PC-3 (cell line): ENCODE results near the gene MARF1. TPM values are rescaled to one million over a fixed set of nuclear protein-coding genes. Genes with fewer than 3 reads are reported as not detected.

Experiments
- ATAC-seq: fragments of 200-7000 bp; cut with Tn5 transposase; 2 replicates; pipeline ENCODE4 v1.9.1; 2020; ENCODE audit warnings: mild to moderate bottlenecking, moderate library complexity
- BruUV-seq: library from RNA; stranded (reverse); fragments of 400-500 nt; replicated peaks from 2 replicates; lab custom pipeline; 2021; lab: Mats Ljungman, UMichigan
- CTCF ChIA-PET: fragments of 300-600 bp; sonication (Branson Sonifier 250); formaldehyde crosslinking; loops from one replicate; lab custom pipeline; 2022; ENCODE audit warnings: antibody characterized with exemption; lab: Charles Lee
- POLR2A ChIA-PET: fragments of 300-600 bp; sonication (Branson Sonifier 250); formaldehyde crosslinking; loops from one replicate; lab custom pipeline; 2022; ENCODE audit warnings: antibody characterized with exemption; ENCODE audit not compliant: unreplicated experiment; lab: Charles Lee
- DNase-seq: peaks from one replicate; pipeline ENCODE4 v3.0.0-alpha.2; 2015
- H2AFZ ChIP-seq: fragments of 300-600 bp; sonication (generic); 2 replicates; pipeline ENCODE4 v1.6.0; 2016; ENCODE audit warnings: antibody characterized with exemption, low read length
- H3F3A ChIP-seq: fragments of 300-600 bp; sonication (generic); one replicate; pipeline ENCODE4 v1.6.0; 2017; ENCODE audit warnings: antibody characterized with exemption, low read length, control low read depth, mild to moderate bottlenecking; ENCODE audit not compliant: unreplicated experiment
- H3K27ac ChIP-seq: fragments of 300-600 bp; sonication (generic); 2 replicates; pipeline ENCODE4 v1.5.1; 2016; ENCODE audit warnings: mild to moderate bottlenecking, low read length
- H3K27me3 ChIP-seq: fragments of 300-600 bp; sonication (generic); 2 replicates; pipeline ENCODE4 v1.6.1; 2016; ENCODE audit warnings: low read length, mixed read lengths
- H3K36me3 ChIP-seq: fragments of 300-600 bp; sonication (generic); 2 replicates; pipeline ENCODE4 v1.6.1; 2016; ENCODE audit warnings: low read depth, mixed run types, low read length, mixed read lengths
- H3K4me1 ChIP-seq: fragments of 300-600 bp; sonication (generic); 2 replicates; pipeline ENCODE4 v1.5.1; 2016; ENCODE audit warnings: low read length; ENCODE audit not compliant: insufficient read depth
- H3K4me2 ChIP-seq: fragments of 300-600 bp; sonication (generic); 2 replicates; pipeline ENCODE4 v1.6.0; 2016; ENCODE audit warnings: low read length
- H3K4me3 ChIP-seq: fragments of 300-600 bp; sonication (generic); 2 replicates; pipeline ENCODE4 v1.5.1; 2016; ENCODE audit warnings: mild to moderate bottlenecking, low read length, mixed read lengths
- H3K79me2 ChIP-seq: fragments of 300-600 bp; sonication (generic); 2 replicates; pipeline ENCODE4 v1.6.1; 2017; ENCODE audit warnings: low read length, mixed read lengths
- H3K9ac ChIP-seq: fragments of 300-600 bp; sonication (generic); 2 replicates; pipeline ENCODE4 v1.6.0; 2016; ENCODE audit warnings: mild to moderate bottlenecking, low read length
- H3K9me2 ChIP-seq: fragments of 300-600 bp; sonication (generic); replicated peaks from 2 replicates; pipeline ENCODE4 v1.6.1; 2016; ENCODE audit warnings: mixed run types, low read length, mixed read lengths
- H3K9me3 ChIP-seq: fragments of 300-600 bp; sonication (generic); 2 replicates; pipeline ENCODE4 v1.6.1; 2016; ENCODE audit warnings: low read length, mixed read lengths
- H4K20me1 ChIP-seq: fragments of 300-600 bp; sonication (generic); 2 replicates; pipeline ENCODE4 v1.6.1; 2016; ENCODE audit warnings: low read length, mixed read lengths
- EZH2 ChIP-seq: fragments of 300-600 bp; sonication (generic); IDR thresholded peaks from one replicate; pipeline ENCODE4 v1.6.1; 2017; ENCODE audit warnings: antibody characterized with exemption, mild to moderate bottlenecking, low read length; ENCODE audit not compliant: unreplicated experiment
- EZH2phosphoT487 ChIP-seq: fragments of 300-600 bp; sonication (generic); IDR thresholded peaks from 2 replicates; pipeline ENCODE4 v1.6.1; 2018; ENCODE audit warnings: mild to moderate bottlenecking, antibody characterized with exemption, low read length, borderline replicate concordance
- intact Hi-C: fragments of 100-400 bp; cut with micrococcal nuclease; formaldehyde crosslinking; loops from 2 replicates; pipeline ENCODE4 v1.9.0; 2023
- total RNA-seq: library from RNA; depleted of rRNA; stranded (reverse); fragments of >200 nt; gene quantifications from 2 replicates; pipeline ENCODE4 v1.2.3, GENCODE V29; 2014
- TF ChIP-seq, protein P1 (sequence below): fragments of 300-600 bp; sonication (generic); conservative IDR thresholded peaks from 2 replicates; pipeline ENCODE4 v1.5.1; 2017; ENCODE audit warnings: antibody characterized with exemption, low read depth, mild to moderate bottlenecking, low read length

The MARF1 gene
- total RNA-seq, 1 experiment from 2014 or later, result 6.7 TPM

DNA sequence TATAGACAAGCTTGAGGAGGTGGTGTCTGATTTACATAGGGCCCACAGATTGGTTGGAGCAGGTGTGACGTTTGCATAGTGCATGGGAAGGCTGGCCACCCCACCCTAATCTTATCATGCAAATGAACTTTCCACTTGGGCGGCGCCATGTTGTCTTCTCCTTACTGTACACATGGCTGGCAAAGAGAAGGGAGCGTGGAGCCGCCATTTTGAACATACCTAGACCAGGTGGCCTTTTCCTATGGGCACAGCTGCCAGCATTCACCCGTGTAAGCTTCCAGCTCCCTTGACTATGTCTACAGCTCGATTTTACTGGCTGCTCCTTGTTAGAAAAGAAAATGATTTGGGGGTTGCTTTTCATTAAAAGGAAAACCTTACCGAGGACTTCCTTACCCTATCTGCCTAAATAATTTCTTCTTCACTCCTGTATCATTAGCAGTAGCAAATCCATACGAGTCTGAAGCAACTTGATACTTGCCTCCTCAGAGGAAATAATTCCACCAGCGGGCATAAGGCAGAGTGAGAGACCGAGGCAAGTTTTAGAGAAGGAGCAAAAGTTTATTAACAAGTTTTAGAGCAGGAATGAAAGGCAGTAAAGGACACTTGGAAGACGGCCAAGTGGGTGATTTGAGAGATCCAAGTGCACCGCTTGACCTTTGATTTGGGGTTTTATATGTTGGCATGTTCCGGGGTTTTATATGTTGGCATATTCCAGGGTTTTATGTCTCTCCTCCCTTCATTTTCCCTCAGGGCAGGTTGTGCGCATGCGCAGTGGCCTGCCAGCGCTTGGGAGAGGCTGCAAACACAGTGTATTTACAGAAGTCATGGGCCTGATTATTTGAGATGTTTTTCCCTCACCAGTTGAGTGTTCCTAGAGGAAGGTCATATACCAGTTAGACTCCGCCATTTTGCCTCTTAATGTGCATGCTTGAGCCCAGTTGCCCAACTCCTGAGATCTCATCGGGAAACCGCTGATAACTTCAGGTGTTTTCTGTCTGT, 65.7 kb downstream of the MARF1 start:
- ATAC-seq (no peak), DNase-seq (no peak)
- ChIA-PET POLR2A (no interaction called here), CTCF (no interaction called here)
- intact Hi-C loops, result no loop called here
- TF ChIP-seq EZH2 (no peak), EZH2phosphoT487 (no peak)
- TF ChIP-seq, protein P1, sequence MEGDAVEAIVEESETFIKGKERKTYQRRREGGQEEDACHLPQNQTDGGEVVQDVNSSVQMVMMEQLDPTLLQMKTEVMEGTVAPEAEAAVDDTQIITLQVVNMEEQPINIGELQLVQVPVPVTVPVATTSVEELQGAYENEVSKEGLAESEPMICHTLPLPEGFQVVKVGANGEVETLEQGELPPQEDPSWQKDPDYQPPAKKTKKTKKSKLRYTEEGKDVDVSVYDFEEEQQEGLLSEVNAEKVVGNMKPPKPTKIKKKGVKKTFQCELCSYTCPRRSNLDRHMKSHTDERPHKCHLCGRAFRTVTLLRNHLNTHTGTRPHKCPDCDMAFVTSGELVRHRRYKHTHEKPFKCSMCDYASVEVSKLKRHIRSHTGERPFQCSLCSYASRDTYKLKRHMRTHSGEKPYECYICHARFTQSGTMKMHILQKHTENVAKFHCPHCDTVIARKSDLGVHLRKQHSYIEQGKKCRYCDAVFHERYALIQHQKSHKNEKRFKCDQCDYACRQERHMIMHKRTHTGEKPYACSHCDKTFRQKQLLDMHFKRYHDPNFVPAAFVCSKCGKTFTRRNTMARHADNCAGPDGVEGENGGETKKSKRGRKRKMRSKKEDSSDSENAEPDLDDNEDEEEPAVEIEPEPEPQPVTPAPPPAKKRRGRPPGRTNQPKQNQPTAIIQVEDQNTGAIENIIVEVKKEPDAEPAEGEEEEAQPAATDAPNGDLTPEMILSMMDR, result no peak
- Histone ChIP-seq H3K4me2 (no peak overlapping the region), H3K9me3 (no peaks in the 10 kb centered on the region), H4K20me1 (no peaks in the 10 kb centered on the region), H3K79me2 (no peaks in the 10 kb centered on the region), H3K9ac (no peak overlapping the region), H3K27ac (no peak overlapping the region), H2AFZ (no peak overlapping the region), H3K9me2 (no peaks in the 10 kb centered on the region), H3F3A (no peaks in the 10 kb centered on the region), H3K36me3 (no peaks in the 10 kb centered on the region), H3K4me1 (peaks cover 20% of the 10 kb centered on the region), H3K4me3 (no peak overlapping the region), H3K27me3 (no peaks in the 10 kb centered on the region)
- no TSS peak for BruUV-seq

DNA sequence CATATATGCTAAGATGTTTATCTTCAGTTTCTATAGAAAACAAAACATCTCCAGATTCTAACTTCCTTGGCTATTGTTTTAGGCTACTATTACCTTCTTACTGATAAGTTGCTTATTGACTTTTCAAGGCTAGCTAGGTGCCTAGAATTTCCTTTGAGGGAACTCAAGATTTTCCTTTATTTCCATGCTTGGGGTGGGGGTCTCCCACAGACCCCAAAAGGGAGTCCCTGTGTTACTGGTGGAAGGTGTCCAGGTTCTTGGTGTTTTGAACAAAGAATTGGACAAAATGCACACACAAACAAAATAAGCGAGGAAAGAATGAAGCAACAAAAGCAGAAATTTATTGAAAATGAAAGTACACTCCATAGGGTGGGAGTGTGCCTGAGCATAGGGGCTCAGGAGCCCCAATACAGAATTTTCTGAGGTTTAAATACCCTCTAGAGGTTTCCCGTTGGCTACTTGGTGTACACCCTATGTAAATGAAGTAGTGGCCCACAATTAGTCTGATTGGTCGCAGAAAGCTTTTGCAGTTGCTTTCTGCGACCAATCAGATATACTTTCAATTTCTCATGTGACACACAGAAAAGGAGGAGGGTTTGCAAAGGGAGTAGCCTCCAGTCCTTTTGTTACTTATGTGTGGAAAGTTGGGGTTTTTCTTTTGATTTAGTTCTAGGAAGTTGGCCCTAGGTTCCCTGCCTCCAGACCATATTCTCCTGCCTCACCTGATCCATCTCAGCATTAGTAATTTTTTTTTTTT, 67.5 kb downstream of the MARF1 start:
- TF ChIP-seq, protein P1, result no peak
- TF ChIP-seq EZH2phosphoT487, result no peak
- POLR2A ChIA-PET, result no interaction called here
- H3K9ac ChIP-seq, result no peak overlapping the region
- ATAC-seq (no peak), DNase-seq (no peak)
- H3F3A ChIP-seq, result no peaks in the 10 kb centered on the region
- no peaks in the 10 kb centered on the region for H3K9me3 ChIP-seq
- H3K4me3 ChIP-seq, result no peak overlapping the region
- no peak overlapping the region for H2AFZ ChIP-seq
- no peak overlapping the region for H3K27ac ChIP-seq
- no peaks in the 10 kb centered on the region for H3K36me3 ChIP-seq
- no peaks in the 10 kb centered on the region for H4K20me1 ChIP-seq
- peaks cover 26% of the 10 kb centered on the region for H3K4me1 ChIP-seq
- no peaks in the 10 kb centered on the region for H3K27me3 ChIP-seq
- no TSS peak for BruUV-seq
- no peaks in the 10 kb centered on the region for H3K79me2 ChIP-seq
- intact Hi-C loops, result no loop called here
- no peak overlapping the region for H3K4me2 ChIP-seq
- H3K9me2 ChIP-seq, result no peaks in the 10 kb centered on the region
- CTCF ChIA-PET, result no interaction called here
